DMS114 treated with DMSO at 0.1 percent for 48 hours (cell line): Measurements from ENCODE around the gene DPYD.

ENCODE experiments used
- DNase-seq: peaks from one replicate; lab custom pipeline; 2025; ENCODE audit not compliant: unreplicated experiment; lab: John Stamatoyannopoulos, UW

The DPYD gene

DNA sequence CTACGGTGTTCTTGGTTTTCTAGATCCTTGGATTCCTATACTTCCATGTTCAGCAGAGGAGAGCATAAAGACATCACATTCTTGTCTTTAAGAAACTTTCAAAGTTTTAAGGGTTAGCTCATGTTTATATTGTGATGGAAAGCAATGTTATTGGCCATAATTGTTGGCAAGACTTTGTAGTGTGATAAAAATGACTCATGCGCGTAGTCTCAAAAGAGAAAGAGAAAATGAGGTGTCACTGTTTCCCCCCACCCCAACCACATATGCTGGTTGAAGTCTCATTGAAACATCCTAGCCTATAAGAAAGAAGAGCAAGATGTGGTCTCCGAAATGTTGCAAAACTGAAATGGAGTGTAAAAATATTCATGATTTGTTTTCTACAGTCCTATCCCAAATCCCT, 850.5 kb downstream of the DPYD start:
- no peak for DNase-seq

DNA sequence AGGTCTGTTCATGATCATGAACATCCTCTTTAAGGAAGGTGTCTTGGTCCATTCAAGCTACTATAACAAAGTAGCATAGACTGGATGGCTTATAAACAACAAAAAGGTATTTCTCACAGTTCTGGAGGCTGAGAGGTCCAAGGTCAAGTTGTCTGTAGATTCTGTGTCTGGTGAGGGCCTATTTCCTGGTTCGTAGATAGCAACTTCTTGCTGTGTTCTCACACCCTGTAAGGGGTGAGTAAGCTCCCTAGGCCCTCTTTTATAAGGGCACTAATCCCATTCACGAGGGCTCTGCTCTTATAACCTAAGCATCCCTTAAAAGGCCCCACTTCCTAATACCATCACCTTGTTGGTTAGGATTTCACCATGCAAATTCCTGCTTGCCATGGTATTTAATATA, 851.5 kb downstream of the DPYD start:
- DNase-seq = no peak

DNA sequence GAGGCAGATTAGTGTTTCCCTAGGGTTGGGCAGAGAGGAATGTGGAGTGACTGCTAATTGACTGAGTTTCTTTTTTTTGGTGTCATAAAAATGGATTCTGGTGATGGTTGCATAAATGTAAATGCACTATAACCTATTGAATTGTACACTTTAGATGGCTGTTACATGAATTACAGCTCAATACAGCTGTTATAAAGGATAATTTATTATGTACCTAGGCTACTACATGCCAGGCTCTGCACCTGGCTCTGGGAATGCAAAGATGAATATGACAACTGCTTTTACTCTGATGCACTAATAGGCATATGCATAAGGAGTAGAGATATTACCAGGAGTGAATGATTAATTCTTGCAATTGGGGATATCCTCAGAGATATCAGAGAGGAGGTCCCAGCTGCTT, 854.0 kb downstream of the DPYD start:
- no peak for DNase-seq

DNA sequence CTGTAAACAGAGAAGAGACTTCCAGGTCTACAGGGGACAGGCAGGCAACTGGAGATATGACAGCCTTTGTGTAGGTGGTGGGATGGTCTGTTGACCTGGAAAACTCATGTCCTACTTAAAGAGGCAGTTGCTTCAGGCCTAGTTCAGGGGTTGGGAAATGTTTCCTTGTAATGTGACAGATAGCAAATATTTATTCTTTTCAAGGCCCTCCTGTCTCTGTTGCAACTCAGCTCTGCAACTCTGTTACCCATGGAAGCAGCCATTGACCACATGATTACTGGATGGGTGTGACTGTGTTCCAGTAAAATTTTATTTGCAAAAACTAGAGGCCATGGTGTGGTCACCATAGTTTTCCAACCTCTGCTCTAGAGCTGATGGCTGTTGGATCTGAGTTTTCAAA, 857.3 kb downstream of the DPYD start:
- no peak for DNase-seq

DNA sequence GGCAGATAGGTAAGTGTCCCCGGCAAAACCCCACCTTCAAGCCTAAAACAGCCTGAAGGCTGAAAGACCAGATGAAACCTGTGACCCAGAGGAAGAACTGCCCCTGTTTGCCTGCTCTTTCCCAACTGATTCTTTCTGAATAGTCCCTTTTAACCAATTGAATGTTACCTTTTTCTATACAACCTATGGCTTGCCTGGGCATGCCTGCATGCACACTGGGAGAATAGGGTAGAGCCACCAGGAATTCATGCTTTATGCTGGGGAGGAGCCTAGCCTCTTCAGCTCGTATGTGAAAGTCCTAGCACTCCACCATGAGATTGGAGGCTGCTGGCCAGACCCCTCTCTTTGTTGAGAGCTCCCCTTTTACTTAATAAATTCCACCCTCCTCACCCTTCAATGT, 859.2 kb downstream of the DPYD start:
- no peak for DNase-seq

DNA sequence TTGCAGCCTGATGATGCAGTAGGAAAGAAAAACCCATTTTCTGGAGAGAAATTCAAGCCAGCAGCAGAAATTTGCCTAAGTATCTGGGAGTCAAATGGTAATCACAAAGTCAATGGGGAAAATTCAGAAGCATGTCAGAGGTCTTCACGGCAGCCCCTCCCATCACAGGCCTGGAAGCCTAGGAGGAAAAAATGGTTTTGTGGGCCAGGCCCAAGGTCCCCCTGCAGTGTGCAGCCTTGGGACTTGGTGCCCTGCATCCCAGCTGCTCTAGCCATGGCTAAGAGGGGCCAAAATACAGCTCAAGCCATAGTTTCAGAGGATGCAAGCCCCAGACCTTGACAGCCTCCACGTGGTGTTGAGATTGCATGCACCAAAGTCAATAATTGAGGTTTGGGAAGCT, 864.4 kb downstream of the DPYD start:
- no peak for DNase-seq

DNA sequence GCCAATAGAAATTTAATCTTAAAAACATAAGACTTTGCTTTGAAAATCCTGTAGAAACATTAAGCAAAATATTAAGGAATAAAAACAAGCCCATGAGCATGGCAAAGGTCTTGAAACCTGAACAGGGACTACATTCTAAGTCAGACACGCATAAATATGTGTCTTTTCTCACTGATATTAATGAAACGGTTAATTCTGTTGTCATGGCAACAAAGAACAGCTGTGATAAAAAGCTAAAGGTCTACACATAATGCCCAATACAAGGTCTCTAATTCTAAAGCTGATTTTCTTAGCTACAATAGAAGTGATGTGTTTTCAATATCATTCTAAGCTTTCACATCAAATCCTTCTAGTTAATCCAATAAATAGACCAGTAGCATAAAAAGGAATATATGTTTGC, 867.6 kb downstream of the DPYD start:
- DNase-seq = no peak

DNA sequence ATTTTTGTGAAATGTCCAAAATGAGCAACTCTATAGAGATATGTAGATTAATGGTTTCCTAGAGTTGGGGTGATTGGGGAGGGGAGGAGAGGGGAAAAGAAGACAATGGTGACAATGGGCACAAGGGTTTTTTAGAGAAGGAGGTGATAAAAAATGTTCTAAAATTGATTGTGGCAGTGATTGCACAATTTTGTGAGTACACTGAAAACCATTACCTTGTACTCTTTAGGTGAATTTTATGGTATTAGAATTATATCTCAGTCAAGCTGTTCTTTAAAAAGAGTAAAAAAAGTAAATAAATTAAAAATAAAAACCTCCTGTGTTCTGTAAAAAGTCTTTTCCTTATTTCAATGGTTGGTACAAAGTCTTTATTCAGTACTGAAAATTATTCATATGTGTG, 869.0 kb downstream of the DPYD start:
- DNase-seq = no peak

DNA sequence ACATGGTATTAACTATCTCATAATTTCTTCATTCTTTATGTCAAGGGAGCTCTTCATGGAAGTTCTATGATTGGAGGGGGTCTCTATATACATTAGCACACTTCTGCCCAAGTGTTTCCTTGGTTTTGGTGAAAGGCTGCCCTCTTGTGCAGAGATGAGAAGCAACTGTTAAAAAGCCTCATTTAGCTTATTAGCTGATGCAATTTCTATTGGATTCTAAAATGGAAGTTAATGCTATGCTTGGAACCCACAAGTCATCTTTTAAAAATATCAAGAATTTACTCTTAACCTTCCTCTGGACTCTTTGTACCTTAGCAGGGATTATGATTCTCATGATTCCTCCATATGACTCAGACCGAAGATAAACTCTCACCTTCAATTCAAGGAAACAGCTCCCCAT, 870.3 kb downstream of the DPYD start:
- DNase-seq = peak; percentile 3

DNA sequence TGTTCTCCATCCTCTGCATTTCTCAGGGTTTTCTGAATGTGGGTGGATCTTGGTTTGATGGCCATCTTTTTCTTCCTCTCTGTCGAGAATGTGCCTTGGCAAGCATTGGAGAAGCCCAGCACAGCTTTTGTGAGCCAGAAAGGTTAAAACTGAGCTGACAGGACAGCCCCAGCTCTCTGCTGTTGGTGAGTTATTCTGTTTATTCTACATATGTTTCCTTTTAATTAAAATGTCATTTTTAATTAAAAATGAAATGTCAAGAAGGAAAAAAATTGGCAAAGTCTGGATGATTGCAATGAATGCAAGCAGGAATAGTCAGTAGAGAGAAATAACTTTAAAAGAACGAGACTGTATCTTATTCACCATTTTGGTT, 873.4 kb downstream of the DPYD start:
- no peak for DNase-seq

DNA sequence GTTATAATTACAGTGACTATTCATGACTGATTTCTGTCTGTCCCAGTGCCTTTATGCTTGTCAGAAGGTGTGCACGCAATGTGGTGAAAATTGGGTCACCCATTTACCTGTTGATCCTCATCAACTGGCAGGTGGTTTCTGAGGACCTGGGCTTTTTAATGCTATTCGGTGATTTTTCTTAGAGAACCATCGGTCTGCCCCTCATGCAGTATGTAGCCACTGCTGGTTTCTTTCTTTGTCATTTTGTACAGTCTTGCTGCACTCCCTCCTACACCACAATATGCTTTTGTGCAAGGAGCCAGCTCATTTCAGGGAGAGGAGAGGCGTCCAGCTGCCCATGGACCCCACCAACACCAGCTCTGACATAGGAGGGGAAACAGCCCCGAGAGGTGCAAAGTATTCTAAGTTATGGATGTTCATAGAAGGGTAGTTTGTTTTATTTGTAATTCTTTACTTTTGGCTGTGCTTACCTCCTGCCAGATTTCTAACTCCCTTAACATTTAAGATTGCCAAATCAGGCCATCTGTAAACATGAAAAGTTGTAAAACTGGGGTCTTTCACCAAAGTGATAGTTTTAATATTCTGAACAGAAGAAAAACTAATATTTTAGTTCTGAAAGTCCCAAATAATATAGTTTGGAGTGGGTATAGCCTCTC, 873.9 kb downstream of the DPYD start:
- DNase-seq = no peak

DNA sequence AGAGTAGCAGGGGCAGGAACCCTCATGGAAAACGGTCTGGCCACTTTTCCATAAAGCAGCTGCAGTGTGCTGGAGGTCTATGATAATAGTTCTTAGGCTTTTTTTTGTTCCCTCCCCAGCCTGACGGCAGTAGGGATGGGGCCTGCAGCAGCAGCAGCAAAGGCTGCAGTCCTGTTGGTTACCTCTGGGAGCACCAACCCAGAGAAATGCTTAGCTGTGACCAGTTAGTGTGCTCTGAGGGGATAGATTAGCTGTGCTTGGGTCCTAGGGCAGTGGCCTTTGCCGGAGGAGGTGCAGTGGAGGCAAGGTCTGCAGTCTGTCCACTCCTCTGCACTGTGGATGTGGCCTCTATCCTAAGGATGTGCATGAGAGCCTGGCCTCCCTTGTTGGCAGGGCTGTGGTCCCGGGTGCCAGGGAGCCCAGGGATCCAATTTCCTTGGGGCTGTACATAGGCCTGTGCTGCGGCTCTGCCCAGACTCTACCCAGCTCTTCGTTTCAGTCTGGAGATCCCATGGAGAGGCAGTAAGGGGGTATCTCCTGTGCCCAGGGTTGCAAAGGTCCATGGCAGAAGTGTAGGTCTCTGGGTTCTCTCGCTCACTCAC, 876.6 kb downstream of the DPYD start:
- DNase-seq = no peak

DNA sequence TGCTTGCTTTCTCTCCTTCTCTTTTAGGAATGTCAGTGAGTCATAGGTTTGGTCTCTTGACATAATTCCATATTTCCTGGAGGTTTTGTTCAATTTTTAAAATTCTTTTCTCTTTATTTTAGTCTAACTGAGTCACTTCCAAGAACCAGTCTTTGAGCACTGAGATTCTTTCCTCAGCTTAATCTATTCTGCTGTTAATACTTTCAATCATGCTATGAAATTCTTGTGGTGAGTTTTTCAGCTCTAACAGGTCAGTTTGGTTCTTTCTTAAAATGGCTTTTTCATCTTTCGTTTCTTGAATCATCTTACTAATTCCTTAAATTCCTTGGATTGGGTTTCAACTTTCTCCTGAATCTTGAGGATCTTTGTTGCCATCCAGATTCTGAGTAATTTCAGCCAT, 878.3 kb downstream of the DPYD start:
- no peak for DNase-seq

DNA sequence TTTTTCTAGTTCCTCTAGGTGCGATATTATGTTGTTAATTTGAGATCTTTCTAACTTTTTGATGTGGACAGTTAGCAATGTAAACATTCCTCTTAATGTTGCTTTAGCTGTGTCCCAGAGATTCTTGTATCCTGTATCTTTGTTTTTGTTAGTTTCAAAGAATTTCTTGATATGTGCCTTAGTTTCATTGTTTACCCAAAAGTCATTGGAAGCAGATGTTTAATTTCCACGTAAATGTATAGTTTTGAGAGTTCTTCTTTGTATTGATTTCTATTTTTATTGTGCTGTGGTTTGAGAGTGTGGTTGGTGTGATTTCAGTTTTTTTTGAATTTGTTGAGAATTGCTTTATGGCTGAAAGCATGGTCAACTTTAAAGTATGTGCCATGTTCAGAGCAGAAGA, 879.8 kb downstream of the DPYD start:
- no peak for DNase-seq

DNA sequence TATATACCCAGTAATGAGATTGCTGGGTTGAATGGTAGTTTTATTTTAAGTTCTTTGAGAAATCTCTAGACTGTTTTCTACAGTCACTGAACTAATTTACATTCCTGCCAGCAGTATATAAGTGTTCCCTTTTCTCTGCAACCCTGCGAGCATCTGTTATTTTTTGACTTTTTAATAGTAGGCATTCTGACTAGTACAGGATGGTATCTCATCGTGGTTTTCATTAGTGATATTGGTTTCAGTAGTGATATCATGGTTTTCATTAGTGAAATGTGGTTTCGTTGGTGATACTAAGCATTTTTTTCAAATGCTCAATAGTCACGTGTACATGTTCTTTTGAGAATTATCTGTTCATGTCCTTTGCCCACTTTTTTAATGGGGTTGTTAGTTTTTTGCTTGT, 882.4 kb downstream of the DPYD start:
- no peak for DNase-seq

DNA sequence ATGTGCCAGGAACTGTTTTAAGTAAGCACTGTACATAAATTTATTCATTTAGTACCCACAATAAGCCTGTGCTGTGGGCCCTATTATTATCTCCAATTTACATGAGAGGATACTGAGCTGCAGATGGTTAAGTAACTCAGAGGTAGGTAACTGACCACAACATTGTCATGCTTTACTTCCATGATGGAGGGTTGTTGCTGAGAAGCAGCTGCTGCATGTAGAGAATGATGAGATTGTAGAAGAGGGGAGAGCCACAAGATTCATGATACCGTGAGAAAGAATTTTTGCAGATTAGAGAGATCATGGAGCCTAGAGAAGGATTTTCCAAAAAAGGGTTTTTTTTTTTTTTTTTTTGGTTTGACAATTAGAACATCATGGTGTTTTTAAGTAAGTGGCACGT, 886.2 kb downstream of the DPYD start:
- no peak for DNase-seq

DNA sequence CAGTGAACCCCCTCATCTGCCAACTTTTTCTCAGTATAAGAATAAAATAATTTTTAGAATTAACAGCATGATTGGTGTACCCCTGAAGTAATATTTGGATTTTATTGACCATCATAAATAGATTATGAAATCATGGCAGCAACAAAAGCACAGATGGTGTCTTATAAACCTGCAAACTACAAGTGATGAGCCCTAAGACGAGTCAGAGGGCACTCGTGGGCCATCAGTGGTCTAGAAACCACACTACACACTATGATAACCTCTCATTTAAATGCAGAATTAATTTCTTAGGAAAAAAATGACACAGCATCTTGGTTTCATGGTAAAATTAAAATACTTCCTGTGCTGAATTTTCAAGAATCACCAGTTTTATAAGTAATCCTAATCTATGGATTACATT, 886.9 kb downstream of the DPYD start:
- DNase-seq = no peak
